IMR-90 (cell line): ENCODE results near the gene SMIM33.

Experiments
- CEBPB ChIP-seq: IDR thresholded peaks from 2 replicates; pipeline ENCODE4 v1.6.1; 2012; ENCODE audit warnings: low read depth, low read length, improper control_type of control experiment
- ELK1 ChIP-seq: fragments of 150-350 bp; IDR thresholded peaks from 2 replicates; pipeline ENCODE4 v1.6.1; 2016; ENCODE audit warnings: low read depth, mild to moderate bottlenecking, low read length, moderate library complexity, borderline replicate concordance
- POLR2A ChIP-seq: IDR thresholded peaks from 2 replicates; pipeline ENCODE4 v1.6.1; 2012; ENCODE audit warnings: mild to moderate bottlenecking, low read depth, low read length
- RAD21 ChIP-seq: IDR thresholded peaks from 2 replicates; pipeline ENCODE4 v1.6.1; 2012; ENCODE audit warnings: low read length, improper control_type of control experiment
- RCOR1 ChIP-seq: IDR thresholded peaks from 2 replicates; pipeline ENCODE4 v1.6.1; 2012; ENCODE audit warnings: mild to moderate bottlenecking, low read length, improper control_type of control experiment; ENCODE audit not compliant: insufficient replicate concordance
- RFX5 ChIP-seq: IDR thresholded peaks from 2 replicates; pipeline ENCODE4 v1.8.0; 2012; ENCODE audit warnings: low read depth, mild to moderate bottlenecking, low read length, moderate library complexity
- SMC3 ChIP-seq: fragments of 150-350 bp; IDR thresholded peaks from 2 replicates; pipeline ENCODE4 v1.6.1; 2016; ENCODE audit warnings: low read depth, mild to moderate bottlenecking, antibody characterized with exemption, low read length, moderate library complexity
- TF ChIP-seq, protein P1 (sequence below): conservative IDR thresholded peaks from 2 replicates; pipeline ENCODE4 v1.5.1; 2012; ENCODE audit warnings: mild to moderate bottlenecking, low read depth, low read length, improper control_type of control experiment

DNA sequence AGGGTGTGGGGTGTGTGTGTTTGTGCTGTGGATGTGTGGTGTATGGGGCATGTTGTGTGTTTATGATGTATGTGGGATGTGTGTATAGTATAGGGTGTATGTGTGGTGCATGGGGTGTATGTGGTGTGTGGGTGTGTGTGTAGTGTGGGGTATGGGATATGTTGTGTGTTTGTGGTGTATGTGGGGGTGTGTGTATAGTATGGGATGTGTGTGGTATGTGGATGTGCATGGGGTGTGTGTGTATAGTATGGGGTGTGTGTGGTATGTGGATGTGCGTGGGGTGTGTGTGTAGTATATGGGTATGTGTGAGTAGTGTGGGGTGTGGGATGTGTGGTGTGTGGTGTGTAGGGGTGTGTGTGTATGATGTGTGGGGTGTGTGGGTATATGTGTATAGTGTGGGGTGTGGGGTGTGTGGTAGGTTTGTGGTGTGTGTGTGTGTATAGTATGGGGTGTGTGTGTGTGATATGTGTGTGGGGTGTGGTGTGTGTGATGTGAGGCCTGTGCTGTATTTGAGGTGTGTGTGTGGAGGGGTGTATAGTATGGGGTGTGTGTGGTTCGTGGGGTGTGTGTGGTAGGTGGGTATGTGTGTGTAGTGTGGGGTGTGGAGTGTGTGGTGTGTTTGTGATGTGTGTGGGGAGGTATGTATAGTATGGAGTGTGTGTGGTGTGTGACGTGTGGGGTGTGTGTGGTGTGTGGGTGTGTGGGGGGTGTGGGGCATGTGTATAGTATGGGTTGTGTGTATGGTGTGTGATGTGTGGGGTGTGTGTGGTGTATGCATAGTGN lies 18.7 kb upstream of the SMIM33 start:
- TF ChIP-seq POLR2A, result no peak
- TF ChIP-seq SMC3, result no peak
- no peak for TF ChIP-seq RCOR1
- TF ChIP-seq, protein P1, sequence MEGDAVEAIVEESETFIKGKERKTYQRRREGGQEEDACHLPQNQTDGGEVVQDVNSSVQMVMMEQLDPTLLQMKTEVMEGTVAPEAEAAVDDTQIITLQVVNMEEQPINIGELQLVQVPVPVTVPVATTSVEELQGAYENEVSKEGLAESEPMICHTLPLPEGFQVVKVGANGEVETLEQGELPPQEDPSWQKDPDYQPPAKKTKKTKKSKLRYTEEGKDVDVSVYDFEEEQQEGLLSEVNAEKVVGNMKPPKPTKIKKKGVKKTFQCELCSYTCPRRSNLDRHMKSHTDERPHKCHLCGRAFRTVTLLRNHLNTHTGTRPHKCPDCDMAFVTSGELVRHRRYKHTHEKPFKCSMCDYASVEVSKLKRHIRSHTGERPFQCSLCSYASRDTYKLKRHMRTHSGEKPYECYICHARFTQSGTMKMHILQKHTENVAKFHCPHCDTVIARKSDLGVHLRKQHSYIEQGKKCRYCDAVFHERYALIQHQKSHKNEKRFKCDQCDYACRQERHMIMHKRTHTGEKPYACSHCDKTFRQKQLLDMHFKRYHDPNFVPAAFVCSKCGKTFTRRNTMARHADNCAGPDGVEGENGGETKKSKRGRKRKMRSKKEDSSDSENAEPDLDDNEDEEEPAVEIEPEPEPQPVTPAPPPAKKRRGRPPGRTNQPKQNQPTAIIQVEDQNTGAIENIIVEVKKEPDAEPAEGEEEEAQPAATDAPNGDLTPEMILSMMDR, result no peak
- no peak for TF ChIP-seq RFX5
- no peak for TF ChIP-seq RAD21
- TF ChIP-seq ELK1, result no peak
- no peak for TF ChIP-seq CEBPB
